ENCODE results near the gene RAD23B.

The RAD23B gene

GRCh38 chr9:107338911-107339659, 56.0 kb downstream of the RAD23B start:
- DNase-seq (ENCODE audit: low read depth) = no peak
- no peak overlapping the region for H3K4me3 ChIP-seq (ENCODE audit: low read length)
- no peak for TF ChIP-seq CTCF (conservative IDR thresholded peaks at IDR 0.05; ENCODE audit: low read length)

- no peak overlapping the region for H3K4me3 ChIP-seq (ENCODE audit: low read length)
- DNase-seq (ENCODE audit: low read depth) = peak; percentile 56
- peak; percentile 82 for TF ChIP-seq CTCF (conservative IDR thresholded peaks at IDR 0.05; ENCODE audit: low read length)
These were observed 58.0 kb downstream of the RAD23B start for GRCh38 chr9:107340920-107341632.

GRCh38 chr9:107342476-107343161, 59.5 kb downstream of the RAD23B start:
- DNase-seq (ENCODE audit: low read depth) = no peak
- TF ChIP-seq CTCF (conservative IDR thresholded peaks at IDR 0.05; ENCODE audit: low read length) = no peak
- no peak overlapping the region for H3K4me3 ChIP-seq (ENCODE audit: low read length)

GRCh38 chr9:107345327-107345726, 62.2 kb downstream of the RAD23B start:
- DNase-seq (ENCODE audit: low read depth) = no peak
- no peak overlapping the region for H3K4me3 ChIP-seq (ENCODE audit: low read length)
- TF ChIP-seq CTCF (conservative IDR thresholded peaks at IDR 0.05; ENCODE audit: low read length) = no peak

- no peak for TF ChIP-seq CTCF (conservative IDR thresholded peaks at IDR 0.05; ENCODE audit: low read length)
- DNase-seq (ENCODE audit: low read depth) = no peak
- H3K4me3 ChIP-seq (ENCODE audit: low read length) = no peak overlapping the region
These were observed 65.8 kb downstream of the RAD23B start for GRCh38 chr9:107348836-107349235.

- no peak for DNase-seq (ENCODE audit: low read depth)
- TF ChIP-seq CTCF (conservative IDR thresholded peaks at IDR 0.05; ENCODE audit: low read length) = no peak
- H3K4me3 ChIP-seq (ENCODE audit: low read length) = no peak overlapping the region
These were observed 67.4 kb downstream of the RAD23B start for GRCh38 chr9:107350443-107350842.
